ENCODE data around the gene GARS1.

Gene GARS1

DNA sequence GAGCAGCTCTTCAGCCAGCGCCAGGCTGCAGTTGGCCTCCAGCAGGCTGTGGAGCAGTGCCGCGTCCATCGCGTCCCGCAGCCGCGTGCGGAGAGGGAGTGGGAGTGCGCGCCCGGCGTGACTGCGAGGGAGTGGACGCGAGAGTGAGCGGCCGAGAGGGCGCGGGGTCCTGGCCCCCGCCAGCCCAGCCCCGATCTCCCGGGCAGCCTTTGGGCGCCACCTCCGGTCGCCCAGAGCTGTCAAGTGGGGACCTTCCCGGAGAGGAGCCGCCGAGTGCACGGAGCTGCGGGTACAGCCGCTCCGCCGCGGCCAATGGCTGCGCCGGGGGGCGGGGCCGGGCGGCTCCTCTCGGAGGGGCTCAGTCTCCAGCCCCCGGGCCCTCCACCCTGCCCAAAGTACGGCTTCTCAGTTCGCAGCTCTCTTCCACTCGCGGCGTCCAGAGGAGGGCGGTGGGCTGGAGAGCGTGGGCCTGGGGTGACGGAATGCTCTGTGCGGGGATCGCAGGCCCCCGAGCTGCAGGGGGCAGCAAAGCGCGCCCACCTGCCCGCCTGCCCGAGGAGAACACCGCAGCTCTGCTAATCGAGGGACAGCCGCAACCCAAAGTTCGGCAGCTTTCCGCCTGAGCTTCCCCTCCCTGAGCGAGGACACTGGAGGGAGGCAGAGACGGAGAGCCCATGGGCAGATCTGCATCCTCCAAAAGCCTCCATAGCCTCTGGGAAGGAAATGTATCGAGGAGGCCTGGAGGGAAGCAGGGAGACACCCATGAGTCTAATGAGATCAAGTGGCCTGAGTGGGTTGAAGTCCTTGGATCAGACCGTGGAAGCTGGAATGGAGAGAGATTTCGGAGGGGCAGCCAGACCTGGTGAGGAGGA, 87.8 kb downstream of the GARS1 start, which contains the start of gene CRHR2:
Gene CRHR2 (minus strand): TSS at position 245 of the 872 bp plus-strand sequence. CDS start 176 bp downstream, at position 69.
- no peak for TF ChIP-seq CREB1 (IDR thresholded peaks at IDR 0.05; ENCODE audit: low read depth)
- TF ChIP-seq, protein P1, sequence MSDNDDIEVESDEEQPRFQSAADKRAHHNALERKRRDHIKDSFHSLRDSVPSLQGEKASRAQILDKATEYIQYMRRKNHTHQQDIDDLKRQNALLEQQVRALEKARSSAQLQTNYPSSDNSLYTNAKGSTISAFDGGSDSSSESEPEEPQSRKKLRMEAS (IDR thresholded peaks at IDR 0.05), result no peak
- TF ChIP-seq YY1 (IDR thresholded peaks at IDR 0.05; ENCODE audit: low read depth), result no peak
- TF ChIP-seq TAF1 (IDR thresholded peaks at IDR 0.05; ENCODE audit: low read depth), result no peak
- TF ChIP-seq EGR1 (IDR thresholded peaks at IDR 0.05), result no peak
- no peak for TF ChIP-seq TCF12 (IDR thresholded peaks at IDR 0.05; ENCODE audit: low read depth)
- no peak for TF ChIP-seq FOXM1 (IDR thresholded peaks at IDR 0.05; ENCODE audit: borderline replicate concordance, low read depth)
- TF ChIP-seq EP300 (IDR thresholded peaks at IDR 0.05; ENCODE audit: borderline replicate concordance), result no peak
- TF ChIP-seq RAD21 (IDR thresholded peaks at IDR 0.05; ENCODE audit: low read depth), result no peak
- no peak for TF ChIP-seq NFIC (IDR thresholded peaks at IDR 0.05)
- no peak for TF ChIP-seq TEAD4 (IDR thresholded peaks at IDR 0.05)
- TF ChIP-seq CEBPB (IDR thresholded peaks at IDR 0.05), result no peak
- TF ChIP-seq, protein P2, sequence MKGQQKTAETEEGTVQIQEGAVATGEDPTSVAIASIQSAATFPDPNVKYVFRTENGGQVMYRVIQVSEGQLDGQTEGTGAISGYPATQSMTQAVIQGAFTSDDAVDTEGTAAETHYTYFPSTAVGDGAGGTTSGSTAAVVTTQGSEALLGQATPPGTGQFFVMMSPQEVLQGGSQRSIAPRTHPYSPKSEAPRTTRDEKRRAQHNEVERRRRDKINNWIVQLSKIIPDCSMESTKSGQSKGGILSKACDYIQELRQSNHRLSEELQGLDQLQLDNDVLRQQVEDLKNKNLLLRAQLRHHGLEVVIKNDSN (IDR thresholded peaks at IDR 0.05), result no peak
- TF ChIP-seq, protein P3, sequence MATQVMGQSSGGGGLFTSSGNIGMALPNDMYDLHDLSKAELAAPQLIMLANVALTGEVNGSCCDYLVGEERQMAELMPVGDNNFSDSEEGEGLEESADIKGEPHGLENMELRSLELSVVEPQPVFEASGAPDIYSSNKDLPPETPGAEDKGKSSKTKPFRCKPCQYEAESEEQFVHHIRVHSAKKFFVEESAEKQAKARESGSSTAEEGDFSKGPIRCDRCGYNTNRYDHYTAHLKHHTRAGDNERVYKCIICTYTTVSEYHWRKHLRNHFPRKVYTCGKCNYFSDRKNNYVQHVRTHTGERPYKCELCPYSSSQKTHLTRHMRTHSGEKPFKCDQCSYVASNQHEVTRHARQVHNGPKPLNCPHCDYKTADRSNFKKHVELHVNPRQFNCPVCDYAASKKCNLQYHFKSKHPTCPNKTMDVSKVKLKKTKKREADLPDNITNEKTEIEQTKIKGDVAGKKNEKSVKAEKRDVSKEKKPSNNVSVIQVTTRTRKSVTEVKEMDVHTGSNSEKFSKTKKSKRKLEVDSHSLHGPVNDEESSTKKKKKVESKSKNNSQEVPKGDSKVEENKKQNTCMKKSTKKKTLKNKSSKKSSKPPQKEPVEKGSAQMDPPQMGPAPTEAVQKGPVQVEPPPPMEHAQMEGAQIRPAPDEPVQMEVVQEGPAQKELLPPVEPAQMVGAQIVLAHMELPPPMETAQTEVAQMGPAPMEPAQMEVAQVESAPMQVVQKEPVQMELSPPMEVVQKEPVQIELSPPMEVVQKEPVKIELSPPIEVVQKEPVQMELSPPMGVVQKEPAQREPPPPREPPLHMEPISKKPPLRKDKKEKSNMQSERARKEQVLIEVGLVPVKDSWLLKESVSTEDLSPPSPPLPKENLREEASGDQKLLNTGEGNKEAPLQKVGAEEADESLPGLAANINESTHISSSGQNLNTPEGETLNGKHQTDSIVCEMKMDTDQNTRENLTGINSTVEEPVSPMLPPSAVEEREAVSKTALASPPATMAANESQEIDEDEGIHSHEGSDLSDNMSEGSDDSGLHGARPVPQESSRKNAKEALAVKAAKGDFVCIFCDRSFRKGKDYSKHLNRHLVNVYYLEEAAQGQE (IDR thresholded peaks at IDR 0.05; ENCODE audit: low read depth), result no peak
- no peak for TF ChIP-seq ZBTB7A (IDR thresholded peaks at IDR 0.05; ENCODE audit: low read depth)

DNA sequence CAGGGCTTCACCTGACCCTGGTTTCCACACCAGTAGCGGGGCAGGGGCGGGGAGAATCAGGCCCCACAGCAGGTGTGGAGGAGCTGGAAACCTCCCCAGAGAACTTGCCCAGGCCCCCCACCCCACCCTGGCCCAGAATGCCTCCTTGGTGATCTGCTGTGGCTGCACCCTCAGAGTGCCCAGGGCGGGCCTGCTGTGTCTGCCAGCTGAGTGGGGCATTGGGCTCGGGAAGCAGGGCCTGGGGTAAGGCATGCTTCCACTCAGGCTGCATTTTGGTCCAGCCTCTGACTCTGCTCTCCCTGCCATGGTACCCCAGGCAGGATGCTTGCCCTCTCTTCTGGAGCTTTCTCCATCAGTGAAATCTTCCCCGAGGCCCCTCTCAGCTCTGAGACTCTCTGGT, 88.6 kb downstream of the GARS1 start:
- TF ChIP-seq TAF1 (IDR thresholded peaks at IDR 0.05; ENCODE audit: low read depth), result no peak
- TF ChIP-seq, protein P1 (IDR thresholded peaks at IDR 0.05), result no peak
- no peak for TF ChIP-seq EGR1 (IDR thresholded peaks at IDR 0.05)
- TF ChIP-seq RAD21 (IDR thresholded peaks at IDR 0.05; ENCODE audit: low read depth), result no peak
- TF ChIP-seq TEAD4 (IDR thresholded peaks at IDR 0.05), result no peak
- no peak for TF ChIP-seq NFIC (IDR thresholded peaks at IDR 0.05)
- TF ChIP-seq, protein P3 (IDR thresholded peaks at IDR 0.05; ENCODE audit: low read depth), result no peak
- TF ChIP-seq, protein P2 (IDR thresholded peaks at IDR 0.05), result no peak
- TF ChIP-seq ZBTB7A (IDR thresholded peaks at IDR 0.05; ENCODE audit: low read depth), result no peak
- TF ChIP-seq YY1 (IDR thresholded peaks at IDR 0.05; ENCODE audit: low read depth), result no peak
- TF ChIP-seq TCF12 (IDR thresholded peaks at IDR 0.05; ENCODE audit: low read depth), result no peak
- TF ChIP-seq CEBPB (IDR thresholded peaks at IDR 0.05), result no peak
- TF ChIP-seq CREB1 (IDR thresholded peaks at IDR 0.05; ENCODE audit: low read depth), result no peak
- TF ChIP-seq FOXM1 (IDR thresholded peaks at IDR 0.05; ENCODE audit: borderline replicate concordance, low read depth), result no peak
- no peak for TF ChIP-seq EP300 (IDR thresholded peaks at IDR 0.05; ENCODE audit: borderline replicate concordance)
